ENCODE results near the gene PRCP. TPM values are rescaled to one million over a fixed set of nuclear protein-coding genes. Genes with fewer than 3 reads are reported as not detected.

The PRCP gene
- total RNA-seq, 1 experiment from 2014 or later = 56.7 TPM

DNA sequence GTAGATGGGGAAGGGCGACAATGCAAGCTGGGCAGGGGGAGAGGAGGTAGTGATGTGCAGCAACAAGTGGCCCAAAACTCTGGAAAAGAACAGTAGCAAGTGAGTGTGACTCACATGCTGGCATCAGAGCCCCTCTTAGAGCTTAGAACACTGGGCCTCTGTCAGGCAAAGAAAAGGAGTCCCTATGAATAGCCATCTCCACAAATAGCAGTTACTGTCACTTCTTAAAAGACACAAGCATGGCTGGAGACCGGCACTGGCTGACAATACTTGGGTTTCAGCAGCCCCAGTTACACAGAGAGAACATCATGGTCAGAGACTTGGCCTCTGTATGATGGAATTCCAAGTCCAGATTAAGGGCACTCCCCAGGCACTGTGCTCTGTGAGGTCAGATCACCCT is 58.2 kb downstream of the PRCP start:
- Histone ChIP-seq H3K23ac (ENCODE audit: insufficient read length, low read depth, low read length) (no peak overlapping the region), H4K20me1 (ENCODE audit: control insufficient read depth, insufficient read depth, insufficient read length) (no peaks in the 10 kb centered on the region), H3K27me3 (ENCODE audit: insufficient read depth, low read length) (no peaks in the 10 kb centered on the region), H3K9ac (ENCODE audit: extremely low read depth, insufficient read length, low read length) (no peak overlapping the region), H3K56ac (ENCODE audit: insufficient read length, low read depth, low read length) (no peak overlapping the region), H3K79me2 (ENCODE audit: insufficient read depth, low read length) (no peaks in the 10 kb centered on the region), H3K27ac (ENCODE audit: insufficient read length, low read depth, low read length) (no peak overlapping the region), H2AK5ac (ENCODE audit: insufficient read length, low read length) (no peak overlapping the region), H3K9me3 (ENCODE audit: control insufficient read depth, low read depth, low read length) (no peaks in the 10 kb centered on the region), H2BK5ac (ENCODE audit: insufficient read length, low read length) (no peak overlapping the region), H2AFZ (ENCODE audit: low read length) (no peak overlapping the region), H2BK15ac (ENCODE audit: low read depth, low read length) (no peak overlapping the region), H3K14ac (ENCODE audit: insufficient read depth, low read length) (no peak overlapping the region), H2BK20ac (ENCODE audit: low read depth, low read length, poor library complexity, severe bottlenecking) (no peak overlapping the region), H3K4me2 (ENCODE audit: insufficient read depth, insufficient read length, low read length) (no peak overlapping the region), H3K18ac (ENCODE audit: insufficient read length, low read depth, low read length) (no peak overlapping the region), H3K4ac (ENCODE audit: low read depth, low read length) (no peak overlapping the region), H4K5ac (ENCODE audit: insufficient read length, low read depth, low read length) (no peak overlapping the region), H4K91ac (ENCODE audit: insufficient read length, low read depth, low read length) (no peak overlapping the region), H3K23me2 (ENCODE audit: insufficient read length, low read depth, low read length, poor library complexity, severe bottlenecking) (no peaks in the 10 kb centered on the region), H4K8ac (replicated peaks; ENCODE audit: insufficient read length, low read depth, low read length) (no peak overlapping the region), H3K4me1 (ENCODE audit: insufficient read depth, low read length) (no peaks in the 10 kb centered on the region), H3T11ph (ENCODE audit: low read length) (no peak overlapping the region), H2BK120ac (ENCODE audit: low read depth, low read length, poor library complexity, severe bottlenecking) (no peak overlapping the region), H3K79me1 (ENCODE audit: insufficient read depth, low read depth, low read length, poor library complexity, severe bottlenecking) (no peaks in the 10 kb centered on the region), H2BK12ac (ENCODE audit: insufficient read length, low read depth, low read length) (no peak overlapping the region)
- DNase-seq = no peak
- peaks cover 0 to 2% (median 0%) of the 10 kb centered on the region in 3 experiments; a peak in 1 of 7 replicates for H3K36me3 Mint-ChIP-seq (ENCODE audit: insufficient read depth in 1 of 3, low read depth in 3 of 3)
- no peak overlapping the region for H3K4me3 Mint-ChIP-seq
- H3K27ac Mint-ChIP-seq = peak overlapping the region in 1 of 3 experiments; percentile 31; a peak in 1 of 7 replicates
- WGBS (ENCODE audit: extremely low coverage, insufficient read length, low lambda C conversion rate) = no CpG with 5 or more reads among the region's 2 CpGs
- TF ChIP-seq, protein P1, sequence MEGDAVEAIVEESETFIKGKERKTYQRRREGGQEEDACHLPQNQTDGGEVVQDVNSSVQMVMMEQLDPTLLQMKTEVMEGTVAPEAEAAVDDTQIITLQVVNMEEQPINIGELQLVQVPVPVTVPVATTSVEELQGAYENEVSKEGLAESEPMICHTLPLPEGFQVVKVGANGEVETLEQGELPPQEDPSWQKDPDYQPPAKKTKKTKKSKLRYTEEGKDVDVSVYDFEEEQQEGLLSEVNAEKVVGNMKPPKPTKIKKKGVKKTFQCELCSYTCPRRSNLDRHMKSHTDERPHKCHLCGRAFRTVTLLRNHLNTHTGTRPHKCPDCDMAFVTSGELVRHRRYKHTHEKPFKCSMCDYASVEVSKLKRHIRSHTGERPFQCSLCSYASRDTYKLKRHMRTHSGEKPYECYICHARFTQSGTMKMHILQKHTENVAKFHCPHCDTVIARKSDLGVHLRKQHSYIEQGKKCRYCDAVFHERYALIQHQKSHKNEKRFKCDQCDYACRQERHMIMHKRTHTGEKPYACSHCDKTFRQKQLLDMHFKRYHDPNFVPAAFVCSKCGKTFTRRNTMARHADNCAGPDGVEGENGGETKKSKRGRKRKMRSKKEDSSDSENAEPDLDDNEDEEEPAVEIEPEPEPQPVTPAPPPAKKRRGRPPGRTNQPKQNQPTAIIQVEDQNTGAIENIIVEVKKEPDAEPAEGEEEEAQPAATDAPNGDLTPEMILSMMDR (conservative IDR thresholded peaks at IDR 0.05) = no peak
- no peaks in the 10 kb centered on the region for H3K9me3 Mint-ChIP-seq
- H3K4me1 Mint-ChIP-seq = peaks cover 15 to 19% of the 10 kb centered on the region in 2 experiments
- no peaks in the 10 kb centered on the region for H3K27me3 Mint-ChIP-seq (ENCODE audit: low read depth)
